NCI-H1092 (cell line): Measurements from ENCODE around the gene SRC.
A peak's percentile ranks its signal among the peaks of the same experiment; 100 is the strongest.

Experiments
- DNase-seq: peaks from one replicate; lab custom pipeline; 2025; lab: John Stamatoyannopoulos, UW

The SRC gene

GRCh38 chr20:37382482-37383120 lies 36.7 kb downstream of the SRC start:
- DNase-seq, result no peak

GRCh38 chr20:37383229-37383989 lies 37.5 kb downstream of the SRC start:
- no peak for DNase-seq

GRCh38 chr20:37384683-37385174 lies 38.8 kb downstream of the SRC start:
- DNase-seq, result no peak

DNA sequence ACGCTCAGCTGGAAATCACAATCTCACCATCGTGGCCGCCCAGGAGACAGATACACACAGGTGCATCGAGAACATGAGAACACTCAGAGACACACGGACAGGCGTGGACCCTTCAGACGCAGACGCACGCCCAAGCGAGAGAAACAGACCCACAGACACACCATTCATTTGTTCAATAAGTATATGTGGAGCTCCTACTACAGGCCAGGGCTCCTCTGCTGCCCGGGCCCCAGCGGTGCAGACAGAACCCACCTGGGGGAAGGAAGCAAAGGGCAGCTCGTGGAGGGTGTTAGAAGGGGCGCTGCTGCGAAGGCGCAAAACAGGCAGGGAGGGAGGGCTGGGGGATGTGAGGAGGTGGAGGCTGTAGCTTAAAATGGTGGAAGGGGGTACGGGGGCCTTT lies 39.2 kb downstream of the SRC start:
- no peak for DNase-seq

DNA sequence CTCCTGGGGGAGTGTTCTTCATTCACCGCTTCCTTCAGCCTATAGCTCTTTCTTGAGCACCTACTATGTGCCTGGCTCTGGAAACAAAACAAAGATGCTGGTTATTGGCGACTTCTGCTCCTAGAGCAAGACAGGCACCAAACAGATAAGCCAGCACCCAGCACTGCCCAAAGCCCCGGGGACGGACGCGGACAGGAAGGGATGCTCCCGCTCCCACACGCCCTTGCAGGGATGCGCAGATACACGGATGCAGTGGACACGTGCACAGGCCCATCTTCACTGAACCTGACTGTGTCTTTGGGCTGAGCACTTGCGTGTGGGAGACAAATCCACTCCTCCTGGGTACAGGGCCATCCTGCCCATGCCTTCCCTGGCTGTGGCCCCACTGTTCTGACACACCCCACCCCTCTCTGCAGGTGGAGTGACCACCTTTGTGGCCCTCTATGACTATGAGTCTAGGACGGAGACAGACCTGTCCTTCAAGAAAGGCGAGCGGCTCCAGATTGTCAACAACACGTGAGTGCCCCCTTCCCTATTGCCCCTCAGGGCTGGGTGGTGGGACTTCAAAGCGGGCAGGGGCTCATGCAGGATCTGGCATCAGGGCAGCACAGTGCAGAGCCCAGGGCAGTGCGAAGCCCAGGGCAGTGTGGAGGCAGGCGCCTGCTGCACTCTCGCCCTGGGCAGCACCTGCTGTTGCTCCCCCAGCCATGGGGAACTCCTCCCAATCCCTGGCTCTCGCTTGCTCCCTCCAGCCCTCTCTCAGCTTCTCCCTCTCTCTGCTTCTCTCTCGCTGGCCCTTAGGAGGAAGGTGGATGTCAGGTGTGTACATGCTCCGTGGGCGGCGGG lies 39.9 kb downstream of the SRC start:
- no peak for DNase-seq

- DNase-seq, result no peak
These were observed 40.7 kb downstream of the SRC start for GRCh38 chr20:37386505-37387251.

DNA sequence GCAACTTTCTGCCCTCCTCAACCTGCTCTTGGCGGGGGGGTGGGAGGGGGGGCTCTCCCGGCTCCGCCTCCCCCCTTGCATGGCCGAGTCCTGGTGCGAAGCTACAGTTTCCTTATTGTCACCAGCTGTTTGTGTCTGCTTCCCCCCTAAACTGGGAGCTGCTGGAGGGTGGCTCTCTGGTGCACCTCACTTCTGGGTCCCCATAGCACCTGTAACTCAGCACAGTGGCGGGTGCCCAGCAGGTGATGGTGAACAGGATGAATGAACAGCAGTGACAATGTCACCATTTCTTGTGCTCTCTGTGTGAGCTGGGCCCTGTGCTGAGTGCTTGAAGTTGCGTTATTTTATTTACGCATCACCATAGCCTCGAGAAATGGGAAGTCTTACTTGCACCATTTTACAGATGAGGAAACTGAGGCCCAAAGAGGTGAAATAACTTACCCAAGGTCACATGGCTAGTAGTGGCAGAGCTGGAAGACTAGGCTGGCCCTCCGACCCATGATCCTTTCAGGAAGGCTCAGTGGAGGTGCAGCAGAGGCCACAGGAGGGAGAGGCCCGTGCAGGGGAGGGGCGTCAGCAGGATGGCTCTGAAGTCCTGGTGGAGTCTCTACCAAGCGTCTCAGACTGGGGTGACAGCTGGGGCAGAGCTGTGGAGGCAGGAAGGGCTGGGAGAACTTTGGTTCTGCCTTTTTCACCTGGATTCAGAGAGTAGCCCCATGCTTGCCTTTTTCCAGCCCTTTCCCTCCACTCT lies 41.8 kb downstream of the SRC start:
- DNase-seq, result no peak

DNA sequence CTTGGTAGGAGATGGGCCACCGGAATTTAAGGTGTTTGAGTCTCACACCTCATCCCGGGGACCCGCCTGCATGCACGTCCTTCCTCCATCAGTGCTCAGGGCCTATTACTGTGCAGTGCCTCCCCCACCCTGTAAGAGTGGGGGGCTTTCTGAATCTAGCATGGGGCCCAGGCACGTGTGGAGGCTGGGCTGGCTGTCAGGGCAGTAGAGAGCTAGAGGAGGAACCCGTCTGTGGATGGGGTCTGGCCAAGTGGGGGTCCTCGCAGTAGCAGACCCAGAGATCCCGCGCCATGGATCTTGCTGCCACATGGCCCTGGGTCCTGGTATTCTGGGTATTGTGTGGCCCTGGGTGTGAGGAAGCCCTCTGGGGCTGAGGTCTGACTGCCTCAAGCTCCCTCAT lies 42.9 kb downstream of the SRC start:
- no peak for DNase-seq

- DNase-seq, result no peak
These were observed 43.4 kb downstream of the SRC start for GRCh38 chr20:37389241-37389747.

DNA sequence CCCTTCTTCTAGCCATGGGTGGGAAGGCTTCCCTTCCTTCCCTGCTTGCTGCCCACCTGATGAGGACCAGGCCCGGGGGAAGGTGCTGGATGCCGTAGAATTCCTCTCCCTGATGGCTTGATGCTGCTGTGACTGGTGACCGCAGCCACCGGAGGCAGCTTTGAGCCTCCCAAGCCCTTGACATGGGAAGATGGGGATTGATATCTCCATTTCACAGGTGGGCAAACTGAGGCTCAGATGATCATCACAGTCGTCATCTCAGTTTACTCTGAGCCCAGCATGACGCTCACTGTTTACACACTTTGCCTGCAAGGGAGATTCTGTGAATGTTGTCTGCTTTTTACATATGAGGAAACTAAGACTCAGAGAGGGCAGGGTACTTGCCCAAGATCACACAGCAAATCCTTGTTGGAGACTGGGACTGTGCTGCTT lies 43.9 kb downstream of the SRC start:
- DNase-seq, result no peak

DNA sequence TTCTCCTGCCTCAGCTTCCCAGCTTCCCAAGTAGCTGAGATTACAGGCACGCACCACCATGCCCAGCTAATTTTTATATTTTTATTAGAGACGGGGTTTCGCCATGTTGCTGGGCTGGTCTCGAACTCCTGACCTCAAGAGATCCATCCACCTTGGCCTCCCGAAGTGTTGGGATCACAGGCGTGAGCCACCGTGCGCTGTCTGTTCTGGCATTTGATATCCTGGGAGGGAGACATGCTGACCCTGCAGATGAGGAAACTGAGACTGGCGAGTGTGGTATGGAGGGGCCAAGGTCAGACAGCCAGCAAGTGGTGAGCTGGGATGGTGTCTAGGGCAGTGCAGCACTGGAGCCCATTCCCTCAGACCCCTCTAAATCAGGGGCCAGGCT lies 44.6 kb downstream of the SRC start:
- no peak for DNase-seq

- peak; percentile 27 for DNase-seq
These were observed 45.1 kb downstream of the SRC start for GRCh38 chr20:37390891-37391525.

DNA sequence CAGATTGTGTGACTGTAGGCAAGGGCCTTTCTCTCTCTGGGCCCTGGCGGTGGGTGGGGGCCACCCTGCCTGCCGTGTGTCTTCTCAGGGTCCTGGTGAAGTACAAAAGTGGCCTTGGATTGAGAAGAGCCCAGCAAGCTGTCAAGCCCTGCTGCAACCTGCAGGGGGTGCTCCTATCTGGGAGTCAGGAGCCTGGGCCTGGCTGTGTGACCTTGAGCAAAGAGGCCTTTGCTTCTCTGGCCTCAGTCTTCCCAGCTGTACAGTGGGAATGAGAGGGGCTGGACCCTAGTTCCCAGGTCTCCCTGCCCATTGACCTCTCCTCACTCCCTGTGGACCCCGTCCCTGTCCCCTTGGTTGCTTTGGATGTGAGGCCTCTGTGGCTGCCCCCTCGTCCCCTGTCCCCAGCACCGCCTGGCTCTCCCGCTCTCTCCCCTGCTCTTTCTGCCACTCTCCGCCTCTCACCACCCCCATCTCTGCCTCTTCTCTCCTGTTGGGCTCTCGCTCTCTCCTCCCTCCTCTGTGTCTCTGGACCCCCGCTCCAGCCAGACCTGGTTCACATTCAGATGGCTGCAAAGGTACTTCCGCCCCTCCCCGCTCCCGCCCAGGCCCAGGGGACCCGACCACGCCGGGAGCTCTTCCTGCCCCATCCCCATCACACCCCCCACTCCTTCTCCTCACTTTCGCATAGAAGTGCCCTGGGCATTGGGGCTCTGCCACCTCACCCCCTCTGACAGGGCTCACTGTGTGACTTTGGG lies 46.7 kb downstream of the SRC start:
- no peak for DNase-seq

GRCh38 chr20:37393196-37393862 lies 47.4 kb downstream of the SRC start:
- DNase-seq, result no peak

DNA sequence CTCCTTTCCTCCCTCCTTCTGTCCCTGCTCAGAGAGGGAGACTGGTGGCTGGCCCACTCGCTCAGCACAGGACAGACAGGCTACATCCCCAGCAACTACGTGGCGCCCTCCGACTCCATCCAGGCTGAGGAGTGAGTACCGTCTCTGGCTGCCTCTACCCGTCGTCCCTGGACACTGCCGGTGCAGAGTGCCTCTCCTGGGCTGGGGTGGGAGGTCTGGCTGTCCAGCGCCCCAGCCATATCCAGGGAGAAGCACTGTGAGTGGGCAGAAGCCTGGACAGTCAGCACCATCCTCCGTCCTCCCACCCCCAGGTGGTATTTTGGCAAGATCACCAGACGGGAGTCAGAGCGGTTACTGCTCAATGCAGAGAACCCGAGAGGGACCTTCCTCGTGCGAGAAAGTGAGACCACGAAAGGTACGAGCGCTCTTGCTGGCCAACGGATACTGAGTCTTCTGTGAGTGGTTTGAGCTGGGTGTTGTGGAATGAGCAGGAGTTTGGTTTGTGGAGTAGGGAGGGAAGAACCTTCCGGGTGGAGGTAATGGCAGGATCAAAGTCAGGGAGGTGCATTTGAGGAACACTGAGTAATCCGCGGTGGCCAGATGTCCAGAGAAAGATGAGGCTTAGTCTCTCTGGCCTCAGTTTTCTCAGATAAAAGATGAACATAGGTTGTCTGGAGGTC lies 48.1 kb downstream of the SRC start:
- DNase-seq, result no peak

DNA sequence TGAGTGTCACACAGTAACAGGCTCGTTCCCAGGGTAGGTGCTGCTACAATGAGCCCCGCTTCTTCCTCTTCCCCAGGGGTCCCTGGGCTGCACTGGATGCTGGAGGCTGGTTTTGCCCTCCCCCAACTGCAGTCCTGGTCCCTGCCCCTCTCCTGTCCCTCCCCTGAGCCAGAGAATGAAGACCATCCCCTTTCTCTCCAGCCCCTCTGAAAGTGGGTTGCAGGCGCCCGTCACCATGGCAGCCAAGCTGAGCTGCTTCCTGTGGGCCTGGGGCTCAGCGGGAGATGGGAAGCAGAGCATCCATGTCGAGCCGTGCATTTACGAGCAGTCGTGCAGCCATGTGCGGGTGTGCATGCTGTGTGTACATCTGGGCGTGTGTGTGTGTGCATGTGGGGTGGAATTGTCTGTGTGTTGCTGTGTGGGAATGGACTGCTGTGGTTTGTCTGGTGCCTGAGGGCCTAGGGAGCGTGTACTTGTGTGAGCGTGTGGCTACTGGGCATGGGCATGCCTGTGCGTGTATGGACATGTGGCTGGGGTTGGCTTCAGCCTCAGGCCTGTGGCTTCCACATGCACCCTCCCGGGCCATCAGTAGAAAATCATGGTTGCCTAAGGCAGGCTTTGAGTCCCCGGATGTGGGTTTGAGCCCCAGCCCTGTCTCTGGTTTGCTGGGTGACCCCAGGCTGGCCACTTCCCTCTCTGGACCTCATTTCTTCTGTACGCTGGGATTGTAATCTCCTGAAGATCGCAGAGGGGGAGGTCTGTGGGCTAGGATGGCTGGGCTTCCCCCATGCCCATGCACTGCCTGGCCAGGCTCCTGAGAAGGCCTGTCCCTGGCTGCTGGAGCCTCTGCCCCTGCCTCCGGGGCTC lies 48.8 kb downstream of the SRC start:
- DNase-seq, result no peak

DNA sequence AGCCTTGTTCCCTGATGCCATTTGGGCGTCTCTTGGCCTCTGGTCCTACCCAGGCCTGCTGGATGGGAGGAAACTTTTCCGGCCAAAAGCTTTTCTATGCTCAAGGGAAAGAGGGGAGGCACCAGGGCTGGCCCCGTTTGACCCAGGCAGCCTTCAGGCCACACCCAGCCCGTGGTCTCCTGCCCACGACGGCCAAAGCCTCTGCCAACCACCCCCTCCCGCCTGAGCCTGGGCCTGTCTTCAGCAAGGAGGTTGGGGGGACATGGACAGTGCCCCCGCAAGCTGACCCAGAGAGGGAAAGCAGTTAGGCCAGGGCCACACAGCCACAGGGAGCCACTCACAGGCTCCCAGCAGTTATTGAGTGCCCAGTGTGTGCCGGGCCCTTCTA lies 49.5 kb downstream of the SRC start:
- no peak for DNase-seq
